Glutamatergic neuron (in vitro differentiated cells): ENCODE measurements around the gene ABCA8. TPM values are rescaled to one million over a fixed set of nuclear protein-coding genes. Genes with fewer than 3 reads are reported as not detected.

Experiments used
- DNase-seq: peaks from one replicate; pipeline ENCODE4 v3.0.0; 2022
- H3K27ac Mint-ChIP-seq: one replicate; pipeline ENCODE4 v1.8.0; 2020; ENCODE audit warnings: mild to moderate bottlenecking, mixed read lengths, inconsistent platforms; ENCODE audit not compliant: unreplicated experiment
- H3K27me3 Mint-ChIP-seq: one replicate; pipeline ENCODE4 v1.8.0; 2020; ENCODE audit warnings: mild to moderate bottlenecking, moderate library complexity, mixed read lengths, inconsistent platforms; ENCODE audit not compliant: unreplicated experiment
- H3K36me3 Mint-ChIP-seq: one replicate; pipeline ENCODE4 v1.8.0; 2020; ENCODE audit warnings: mild to moderate bottlenecking, mixed read lengths, inconsistent platforms; ENCODE audit not compliant: unreplicated experiment
- H3K4me1 Mint-ChIP-seq: one replicate; pipeline ENCODE4 v1.8.0; 2020; ENCODE audit warnings: mild to moderate bottlenecking, low read depth, mixed read lengths, inconsistent platforms; ENCODE audit not compliant: unreplicated experiment
- H3K4me3 Mint-ChIP-seq: one replicate; pipeline ENCODE4 v1.8.0; 2020; ENCODE audit warnings: mild to moderate bottlenecking, mixed read lengths, inconsistent platforms; ENCODE audit not compliant: unreplicated experiment
- H3K9me3 Mint-ChIP-seq: one replicate; pipeline ENCODE4 v1.8.0; 2020; ENCODE audit warnings: mild to moderate bottlenecking, moderate library complexity, mixed read lengths, inconsistent platforms; ENCODE audit not compliant: unreplicated experiment
- CTCF ChIP-seq: fragments of 200-600 bp; sonication (generic); IDR thresholded peaks from one replicate; pipeline ENCODE4 v1.5.0; 2021; ENCODE audit not compliant: partially characterized antibody, unreplicated experiment
- total RNA-seq: library from RNA; stranded (reverse); fragmentation: NEBNext Ultra II Directional; extraction: Animal tissue kit (Norgen Biotek cat#: 25700); gene quantifications from one replicate; pipeline ENCODE4 v1.2.1, GENCODE V29; 2021; ENCODE audit not compliant: unreplicated experiment

The ABCA8 gene
- total RNA-seq, 1 donor from 2014 or later: not detected

GRCh38 chr17:68860941-68861340 lies 94.3 kb downstream of the ABCA8 start:
- H3K4me3 Mint-ChIP-seq: no peak overlapping the region

GRCh38 chr17:68854452-68854851 lies 100.7 kb downstream of the ABCA8 start:
- H3K36me3 Mint-ChIP-seq: no peaks in the 10 kb centered on the region
- peaks cover 6% of the 10 kb centered on the region for H3K27me3 Mint-ChIP-seq
- no peaks in the 10 kb centered on the region for H3K4me1 Mint-ChIP-seq
- no peak overlapping the region for H3K27ac Mint-ChIP-seq
- no peak for TF ChIP-seq CTCF
- no peak overlapping the region for H3K4me3 Mint-ChIP-seq
- no peaks in the 10 kb centered on the region for H3K9me3 Mint-ChIP-seq
- no peak for DNase-seq

More at GRCh38 chr17:68860941-68861340, 94.3 kb downstream of the ABCA8 start:
- H3K9me3 Mint-ChIP-seq: no peaks in the 10 kb centered on the region
- no peaks in the 10 kb centered on the region for H3K36me3 Mint-ChIP-seq
- DNase-seq: no peak
- H3K27ac Mint-ChIP-seq: no peak overlapping the region
- no peak for TF ChIP-seq CTCF
- H3K4me1 Mint-ChIP-seq: no peaks in the 10 kb centered on the region
- H3K27me3 Mint-ChIP-seq: peaks cover 2% of the 10 kb centered on the region

DNA sequence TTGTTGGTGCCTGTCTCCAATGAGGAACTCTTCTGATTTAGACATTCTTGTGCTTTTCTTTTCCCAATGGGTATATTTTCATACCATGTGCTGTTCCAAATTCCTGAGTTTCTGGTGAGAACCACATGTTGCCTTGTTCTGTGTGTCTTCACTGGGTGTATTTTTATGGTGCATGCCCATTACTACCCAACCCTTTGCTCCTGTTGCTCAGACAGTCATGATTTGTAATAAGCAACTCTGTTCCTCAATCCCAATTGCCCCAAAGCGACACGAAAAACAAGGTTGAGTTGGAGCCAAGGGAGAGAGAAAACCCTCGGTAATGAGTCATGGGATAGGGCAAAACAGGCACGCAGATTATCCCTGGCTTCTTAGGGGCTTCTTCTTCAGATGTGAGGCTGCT lies 101.8 kb downstream of the ABCA8 start:
- H3K36me3 Mint-ChIP-seq: no peaks in the 10 kb centered on the region
- H3K27me3 Mint-ChIP-seq: peaks cover 6% of the 10 kb centered on the region
- no peak overlapping the region for H3K4me3 Mint-ChIP-seq
- DNase-seq: no peak
- H3K9me3 Mint-ChIP-seq: no peaks in the 10 kb centered on the region
- H3K27ac Mint-ChIP-seq: no peak overlapping the region
- no peaks in the 10 kb centered on the region for H3K4me1 Mint-ChIP-seq
- no peak for TF ChIP-seq CTCF

DNA sequence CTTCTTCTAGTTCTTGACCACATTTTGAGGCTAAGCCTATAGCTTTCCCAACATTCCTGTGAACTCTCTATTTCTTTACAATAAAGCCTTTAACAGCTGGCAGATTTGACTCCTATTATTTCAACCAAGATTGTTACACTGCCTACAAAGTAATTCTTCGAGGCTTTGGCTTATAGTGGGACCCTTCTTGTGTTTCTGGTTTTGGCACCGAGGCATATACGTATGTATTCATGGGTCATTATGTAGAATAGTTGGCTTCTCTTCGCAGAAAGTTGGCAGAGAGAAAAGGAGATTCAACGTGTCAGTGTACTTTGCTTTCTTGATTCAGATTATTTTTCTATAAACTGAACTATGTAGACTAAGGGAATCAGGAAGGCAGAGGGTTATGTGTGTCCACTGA lies 102.2 kb downstream of the ABCA8 start:
- no peaks in the 10 kb centered on the region for H3K4me1 Mint-ChIP-seq
- DNase-seq: no peak
- no peak overlapping the region for H3K27ac Mint-ChIP-seq
- no peak overlapping the region for H3K4me3 Mint-ChIP-seq
- TF ChIP-seq CTCF: no peak
- peaks cover 6% of the 10 kb centered on the region for H3K27me3 Mint-ChIP-seq
- no peaks in the 10 kb centered on the region for H3K9me3 Mint-ChIP-seq
- no peaks in the 10 kb centered on the region for H3K36me3 Mint-ChIP-seq

GRCh38 chr17:68851890-68852289 lies 103.3 kb downstream of the ABCA8 start:
- no peak for TF ChIP-seq CTCF
- no peak overlapping the region for H3K4me3 Mint-ChIP-seq
- no peak overlapping the region for H3K27ac Mint-ChIP-seq
- peaks cover 6% of the 10 kb centered on the region for H3K27me3 Mint-ChIP-seq
- no peak for DNase-seq
- H3K9me3 Mint-ChIP-seq: no peaks in the 10 kb centered on the region
- no peaks in the 10 kb centered on the region for H3K4me1 Mint-ChIP-seq
- no peaks in the 10 kb centered on the region for H3K36me3 Mint-ChIP-seq
